GM23338 (cell line): ENCODE results near the gene STING1. TPM values are rescaled to one million over a fixed set of nuclear protein-coding genes. Genes with fewer than 3 reads are reported as not detected.

Source experiments
- ATAC-seq: fragments of 200-7000 bp; cut with Tn5 transposase; 3 replicates; pipeline ENCODE4 v1.9.1; 2020
- DNase-seq: peaks from one replicate; pipeline ENCODE4 v3.0.0-alpha.2; 2015; ENCODE audit warnings: low spot score
- H2AFZ ChIP-seq: fragments of 200-600 bp; sonication (generic); 2 replicates; pipeline ENCODE4 v1.8.0; 2016; ENCODE audit warnings: antibody characterized with exemption, mild to moderate bottlenecking, moderate library complexity
- H3F3A ChIP-seq: fragments of 200-600 bp; sonication (generic); replicated peaks from 2 replicates; pipeline ENCODE4 v1.8.0; 2017; ENCODE audit warnings: antibody characterized with exemption, mixed run types, low read depth
- H3K27ac ChIP-seq: fragments of 200-600 bp; sonication (generic); 2 replicates; pipeline ENCODE4 v1.6.1; 2016; ENCODE audit warnings: low read depth
- H3K27me3 ChIP-seq: fragments of 200-600 bp; sonication (generic); 2 replicates; pipeline ENCODE4 v1.8.0; 2016; ENCODE audit warnings: mild to moderate bottlenecking, mixed run types, moderate library complexity; ENCODE audit not compliant: insufficient read depth
- H3K36me3 ChIP-seq: fragments of 200-600 bp; sonication (generic); 2 replicates; pipeline ENCODE4 v1.8.0; 2016; ENCODE audit warnings: mild to moderate bottlenecking; ENCODE audit not compliant: insufficient read depth
- H3K4me1 ChIP-seq: fragments of 200-600 bp; sonication (generic); 2 replicates; pipeline ENCODE4 v1.8.0; 2016; ENCODE audit warnings: mild to moderate bottlenecking, moderate library complexity; ENCODE audit not compliant: insufficient read depth
- H3K4me2 ChIP-seq: fragments of 200-600 bp; sonication (generic); 2 replicates; pipeline ENCODE4 v1.7.1; 2017; ENCODE audit warnings: mixed run types
- H3K4me3 ChIP-seq: fragments of 200-600 bp; sonication (generic); 2 replicates; pipeline ENCODE4 v1.6.1; 2016; ENCODE audit warnings: mixed run types
- H3K79me2 ChIP-seq: fragments of 200-600 bp; sonication (generic); replicated peaks from 2 replicates; pipeline ENCODE4 v1.8.0; 2017; ENCODE audit warnings: mild to moderate bottlenecking; ENCODE audit not compliant: insufficient read depth
- H3K9me2 ChIP-seq: fragments of 200-600 bp; sonication (generic); 2 replicates; pipeline ENCODE4 v1.8.0; 2017; ENCODE audit not compliant: insufficient read depth
- H4K20me1 ChIP-seq: fragments of 200-600 bp; sonication (generic); replicated peaks from 2 replicates; pipeline ENCODE4 v1.8.0; 2017; ENCODE audit warnings: mild to moderate bottlenecking; ENCODE audit not compliant: insufficient read depth
- H3K27ac Mint-ChIP-seq: 2 replicates; pipeline ENCODE4 v1.8.0; 2020; ENCODE audit warnings: inconsistent platforms, mild to moderate bottlenecking, moderate library complexity, mixed read lengths
- H3K27me3 Mint-ChIP-seq: 3 replicates; pipeline ENCODE4 v1.8.0; 2022; ENCODE audit warnings: low read depth, mild to moderate bottlenecking, moderate library complexity, mixed read lengths, inconsistent platforms; ENCODE audit not compliant: insufficient read depth, poor library complexity
- H3K36me3 Mint-ChIP-seq: 3 replicates; pipeline ENCODE4 v1.8.0; 2021; ENCODE audit warnings: low read depth, mild to moderate bottlenecking, inconsistent platforms, moderate library complexity, mixed read lengths
- H3K4me1 Mint-ChIP-seq: 3 replicates; pipeline ENCODE4 v1.8.0; 2020; ENCODE audit warnings: mild to moderate bottlenecking, inconsistent platforms, mixed read lengths
- H3K4me3 Mint-ChIP-seq: 3 replicates; pipeline ENCODE4 v1.8.0; 2021; ENCODE audit warnings: moderate library complexity, mild to moderate bottlenecking, inconsistent platforms, mixed read lengths
- H3K9me3 Mint-ChIP-seq: 3 replicates; pipeline ENCODE4 v1.8.0; 2020; ENCODE audit warnings: moderate library complexity, mild to moderate bottlenecking, inconsistent platforms, mixed read lengths
- CREB1 ChIP-seq: fragments of 250-450 bp; sonication (Bioruptor Pico); IDR thresholded peaks from 2 replicates; pipeline ENCODE4 v1.5.0; 2020; ENCODE audit warnings: low read depth, mild to moderate bottlenecking, moderate library complexity
- EZH2 ChIP-seq: fragments of 200-600 bp; sonication (generic); IDR thresholded peaks from one replicate; pipeline ENCODE4 v1.8.0; 2017; ENCODE audit warnings: antibody characterized with exemption, mild to moderate bottlenecking, low read depth; ENCODE audit not compliant: unreplicated experiment
- EZH2phosphoT487 ChIP-seq: fragments of 200-600 bp; sonication (generic); IDR thresholded peaks from one replicate; pipeline ENCODE4 v1.8.1; 2018; ENCODE audit warnings: antibody characterized with exemption; ENCODE audit not compliant: unreplicated experiment
- JUNB ChIP-seq: IDR thresholded peaks from one replicate; pipeline ENCODE4 v1.6.1; 2016; ENCODE audit warnings: antibody characterized with exemption; ENCODE audit not compliant: unreplicated experiment
- NANOG ChIP-seq: IDR thresholded peaks from 2 replicates; pipeline ENCODE4 v1.6.1; 2016; ENCODE audit warnings: antibody characterized with exemption, borderline replicate concordance
- POLR2AphosphoS5 ChIP-seq: IDR thresholded peaks from 2 replicates; pipeline ENCODE4 v1.6.1; 2016; ENCODE audit warnings: antibody characterized with exemption, low read depth
- REST ChIP-seq: IDR thresholded peaks from one replicate; pipeline ENCODE4 v1.6.1; 2018; ENCODE audit warnings: antibody characterized with exemption; ENCODE audit not compliant: unreplicated experiment
- STAT1 ChIP-seq: IDR thresholded peaks from one replicate; pipeline ENCODE4 v1.6.1; 2016; ENCODE audit warnings: antibody characterized with exemption; ENCODE audit not compliant: unreplicated experiment
- ZNF114 ChIP-seq: fragments of 250-450 bp; sonication (Bioruptor Pico); IDR thresholded peaks from 2 replicates; pipeline ENCODE4 v1.5.0; 2020; ENCODE audit warnings: mild to moderate bottlenecking, moderate library complexity
- ZNF331 ChIP-seq: fragments of 250-450 bp; sonication (Bioruptor Pico); IDR thresholded peaks from 2 replicates; pipeline ENCODE4 v1.5.0; 2020; ENCODE audit warnings: low read depth, mild to moderate bottlenecking, moderate library complexity
- long read RNA-seq: library from polyadenylated mRNA; unstranded; transcript quantifications from one replicate; pipeline ENCODE4 v2.0.0, GENCODE V29; 2020; ENCODE audit not compliant: unreplicated experiment
- polyA plus RNA-seq: library from polyadenylated mRNA; unstranded; fragments of >200 nt; fragmentation: Nextera tagmentation; extraction: Ambion mirVana; gene quantifications from 2 replicates; pipeline ENCODE4 v1.2.1, GENCODE V29; 2016
- total RNA-seq: library from RNA; depleted of rRNA; stranded (reverse); fragments of >200 nt; shearing (Covaris generic); gene quantifications from 2 replicates; pipeline ENCODE4 v1.2.3, GENCODE V29; 2014; rRNA removed
- TF ChIP-seq, protein P1 (sequence below), 2 experiments: fragments of 200-600 bp in 1 of 2; sonication (generic) in 1 of 2; conservative IDR thresholded peaks; 2 replicates each; pipeline versions ENCODE4 v1.5.1 to v1.6.1; 2016 to 2017; ENCODE audit warnings: antibody characterized with exemption in 2 of 2, low read depth in 2 of 2, mild to moderate bottlenecking in 2 of 2, moderate library complexity in 1 of 2

Gene STING1
- total RNA-seq, result 0.39 TPM in 1 of 2 replicates, not detected in the other
- polyA plus RNA-seq, result 0.30 and 0.66 TPM in 2 replicates
- long read RNA-seq, result 0 reads

- no peak for TF ChIP-seq JUNB
- no peak for TF ChIP-seq ZNF331 (CRISPR knock-in tag)
- TF ChIP-seq, protein P1, sequence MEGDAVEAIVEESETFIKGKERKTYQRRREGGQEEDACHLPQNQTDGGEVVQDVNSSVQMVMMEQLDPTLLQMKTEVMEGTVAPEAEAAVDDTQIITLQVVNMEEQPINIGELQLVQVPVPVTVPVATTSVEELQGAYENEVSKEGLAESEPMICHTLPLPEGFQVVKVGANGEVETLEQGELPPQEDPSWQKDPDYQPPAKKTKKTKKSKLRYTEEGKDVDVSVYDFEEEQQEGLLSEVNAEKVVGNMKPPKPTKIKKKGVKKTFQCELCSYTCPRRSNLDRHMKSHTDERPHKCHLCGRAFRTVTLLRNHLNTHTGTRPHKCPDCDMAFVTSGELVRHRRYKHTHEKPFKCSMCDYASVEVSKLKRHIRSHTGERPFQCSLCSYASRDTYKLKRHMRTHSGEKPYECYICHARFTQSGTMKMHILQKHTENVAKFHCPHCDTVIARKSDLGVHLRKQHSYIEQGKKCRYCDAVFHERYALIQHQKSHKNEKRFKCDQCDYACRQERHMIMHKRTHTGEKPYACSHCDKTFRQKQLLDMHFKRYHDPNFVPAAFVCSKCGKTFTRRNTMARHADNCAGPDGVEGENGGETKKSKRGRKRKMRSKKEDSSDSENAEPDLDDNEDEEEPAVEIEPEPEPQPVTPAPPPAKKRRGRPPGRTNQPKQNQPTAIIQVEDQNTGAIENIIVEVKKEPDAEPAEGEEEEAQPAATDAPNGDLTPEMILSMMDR (conservative IDR thresholded peaks at IDR 0.05; ENCODE audit: low read depth in 2 of 2), result no peak
- H3K79me2 ChIP-seq, result no peaks in the 10 kb centered on the region
- no peak within 1 kb of the TSS for H3K4me3 Mint-ChIP-seq
- H3K27ac Mint-ChIP-seq, result no peak within 1 kb of the TSS
- H3K27me3 Mint-ChIP-seq, result peaks cover 13% of the 10 kb centered on the region
- peak within 1 kb of the TSS; percentile 78 for H2AFZ ChIP-seq
- no peaks in the 10 kb centered on the region for H3K9me2 ChIP-seq
- no peak for DNase-seq
- H3K27me3 ChIP-seq, result no peaks in the 10 kb centered on the region
- H3K36me3 ChIP-seq, result no peaks in the 10 kb centered on the region
- H3K4me3 ChIP-seq, result no peak within 1 kb of the TSS
- peaks cover 8% of the 10 kb centered on the region; the same call in 1 of the 2 replicates for H3K4me1 ChIP-seq
- H3K4me1 Mint-ChIP-seq, result peaks cover 17% of the 10 kb centered on the region
- no peak within 1 kb of the TSS for H3K27ac ChIP-seq
- H3F3A ChIP-seq, result 0 out of 2 replicates have a peak, but pooled peaks cover 7% of the 10 kb centered on the region
- H4K20me1 ChIP-seq, result no peaks in the 10 kb centered on the region
- no peak for ATAC-seq
- no peak within 1 kb of the TSS for H3K4me2 ChIP-seq
- H3K9me3 Mint-ChIP-seq, result no peaks in the 10 kb centered on the region
- no peaks in the 10 kb centered on the region for H3K36me3 Mint-ChIP-seq
Observed at GRCh38 chr5:139482050-139482889, at the start of gene STING1. Gene STING1, minus strand, starts transcription at chr5:139482758. Its CDS starts 1,054 bp downstream, at chr5:139481704.

DNA sequence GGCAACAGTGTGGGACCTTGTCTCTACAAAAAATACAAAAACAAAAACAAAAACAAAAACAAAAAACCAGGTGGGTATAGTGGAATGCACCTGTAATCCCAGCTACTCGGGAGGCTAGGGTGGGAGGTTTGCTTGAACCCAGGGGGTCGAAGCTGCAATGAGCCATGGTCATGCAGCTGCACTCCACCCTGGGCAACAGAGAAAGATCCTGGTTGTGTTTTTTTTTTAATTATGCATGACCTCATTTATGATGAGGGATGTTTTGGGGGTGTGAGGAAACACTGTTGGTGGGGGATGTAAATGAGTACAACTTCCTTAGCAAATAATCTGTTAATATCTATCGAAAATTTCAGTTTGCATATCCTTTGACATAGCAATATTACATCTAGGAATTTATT is 49.2 kb upstream of the STING1 start:
- Mint-ChIP-seq H3K9me3 (peaks cover 12% of the 10 kb centered on the region), H3K27ac (no peak overlapping the region), H3K27me3 (peaks cover 2% of the 10 kb centered on the region), H3K36me3 (peaks cover 8% of the 10 kb centered on the region; the same call in 1 of the 3 replicates), H3K4me3 (no peak overlapping the region), H3K4me1 (peaks cover 20% of the 10 kb centered on the region)
- ATAC-seq (no peak), DNase-seq (no peak)
- no peak overlapping the region for H2AFZ ChIP-seq
- no peaks in the 10 kb centered on the region for H3K79me2 ChIP-seq
- no peak overlapping the region for H3K4me2 ChIP-seq
- H3K4me1 ChIP-seq, result peaks cover 22% of the 10 kb centered on the region
- no peaks in the 10 kb centered on the region for H4K20me1 ChIP-seq
- no peak overlapping the region for H3K27ac ChIP-seq
- H3K36me3 ChIP-seq, result no peaks in the 10 kb centered on the region
- H3K9me2 ChIP-seq, result no peaks in the 10 kb centered on the region
- no peak overlapping the region for H3K4me3 ChIP-seq
- no peaks in the 10 kb centered on the region for H3F3A ChIP-seq
- H3K27me3 ChIP-seq, result no peaks in the 10 kb centered on the region
- TF ChIP-seq EZH2phosphoT487 (no peak), ZNF331 (CRISPR knock-in tag) (no peak), STAT1 (no peak), ZNF114 (CRISPR knock-in tag) (no peak), REST (no peak), EZH2 (no peak), NANOG (no peak), POLR2AphosphoS5 (no peak), CREB1 (CRISPR knock-in tag) (no peak), JUNB (no peak)
